GM23338 (cell line): Measurements from ENCODE around the gene KDM4B. TPM values are rescaled to one million over a fixed set of nuclear protein-coding genes. Genes with fewer than 3 reads are reported as not detected.

Source experiments
- ATAC-seq: fragments of 200-7000 bp; cut with Tn5 transposase; 3 replicates; pipeline ENCODE4 v1.9.1; 2020
- DNase-seq: peaks from one replicate; pipeline ENCODE4 v3.0.0-alpha.2; 2015; ENCODE audit warnings: low spot score
- H2AFZ ChIP-seq: fragments of 200-600 bp; sonication (generic); 2 replicates; pipeline ENCODE4 v1.8.0; 2016; ENCODE audit warnings: antibody characterized with exemption, mild to moderate bottlenecking, moderate library complexity
- H3F3A ChIP-seq: fragments of 200-600 bp; sonication (generic); replicated peaks from 2 replicates; pipeline ENCODE4 v1.8.0; 2017; ENCODE audit warnings: antibody characterized with exemption, mixed run types, low read depth
- H3K27ac ChIP-seq: fragments of 200-600 bp; sonication (generic); 2 replicates; pipeline ENCODE4 v1.6.1; 2016; ENCODE audit warnings: low read depth
- H3K27me3 ChIP-seq: fragments of 200-600 bp; sonication (generic); 2 replicates; pipeline ENCODE4 v1.8.0; 2016; ENCODE audit warnings: mild to moderate bottlenecking, mixed run types, moderate library complexity; ENCODE audit not compliant: insufficient read depth
- H3K36me3 ChIP-seq: fragments of 200-600 bp; sonication (generic); 2 replicates; pipeline ENCODE4 v1.8.0; 2016; ENCODE audit warnings: mild to moderate bottlenecking; ENCODE audit not compliant: insufficient read depth
- H3K4me1 ChIP-seq: fragments of 200-600 bp; sonication (generic); 2 replicates; pipeline ENCODE4 v1.8.0; 2016; ENCODE audit warnings: mild to moderate bottlenecking, moderate library complexity; ENCODE audit not compliant: insufficient read depth
- H3K4me2 ChIP-seq: fragments of 200-600 bp; sonication (generic); 2 replicates; pipeline ENCODE4 v1.7.1; 2017; ENCODE audit warnings: mixed run types
- H3K4me3 ChIP-seq: fragments of 200-600 bp; sonication (generic); 2 replicates; pipeline ENCODE4 v1.6.1; 2016; ENCODE audit warnings: mixed run types
- H3K79me2 ChIP-seq: fragments of 200-600 bp; sonication (generic); replicated peaks from 2 replicates; pipeline ENCODE4 v1.8.0; 2017; ENCODE audit warnings: mild to moderate bottlenecking; ENCODE audit not compliant: insufficient read depth
- H3K9me2 ChIP-seq: fragments of 200-600 bp; sonication (generic); 2 replicates; pipeline ENCODE4 v1.8.0; 2017; ENCODE audit not compliant: insufficient read depth
- H4K20me1 ChIP-seq: fragments of 200-600 bp; sonication (generic); replicated peaks from 2 replicates; pipeline ENCODE4 v1.8.0; 2017; ENCODE audit warnings: mild to moderate bottlenecking; ENCODE audit not compliant: insufficient read depth
- H3K27ac Mint-ChIP-seq: 2 replicates; pipeline ENCODE4 v1.8.0; 2020; ENCODE audit warnings: inconsistent platforms, mild to moderate bottlenecking, moderate library complexity, mixed read lengths
- H3K27me3 Mint-ChIP-seq: 3 replicates; pipeline ENCODE4 v1.8.0; 2022; ENCODE audit warnings: low read depth, mild to moderate bottlenecking, moderate library complexity, mixed read lengths, inconsistent platforms; ENCODE audit not compliant: insufficient read depth, poor library complexity
- H3K36me3 Mint-ChIP-seq: 3 replicates; pipeline ENCODE4 v1.8.0; 2021; ENCODE audit warnings: low read depth, mild to moderate bottlenecking, inconsistent platforms, moderate library complexity, mixed read lengths
- H3K4me1 Mint-ChIP-seq: 3 replicates; pipeline ENCODE4 v1.8.0; 2020; ENCODE audit warnings: mild to moderate bottlenecking, inconsistent platforms, mixed read lengths
- H3K4me3 Mint-ChIP-seq: 3 replicates; pipeline ENCODE4 v1.8.0; 2021; ENCODE audit warnings: moderate library complexity, mild to moderate bottlenecking, inconsistent platforms, mixed read lengths
- H3K9me3 Mint-ChIP-seq: 3 replicates; pipeline ENCODE4 v1.8.0; 2020; ENCODE audit warnings: moderate library complexity, mild to moderate bottlenecking, inconsistent platforms, mixed read lengths
- CREB1 ChIP-seq: fragments of 250-450 bp; sonication (Bioruptor Pico); IDR thresholded peaks from 2 replicates; pipeline ENCODE4 v1.5.0; 2020; ENCODE audit warnings: low read depth, mild to moderate bottlenecking, moderate library complexity
- CTCF ChIP-seq, 2 experiments: fragments of 200-600 bp in 1 of 2; sonication (generic) in 1 of 2; conservative IDR thresholded peaks; 2 replicates each; pipeline versions ENCODE4 v1.5.1 to v1.6.1; 2016 to 2017; ENCODE audit warnings: antibody characterized with exemption in 2 of 2, low read depth in 2 of 2, mild to moderate bottlenecking in 2 of 2, moderate library complexity in 1 of 2
- ETS1 ChIP-seq: IDR thresholded peaks from 2 replicates; pipeline ENCODE4 v1.6.1; 2016; ENCODE audit warnings: antibody characterized with exemption
- EZH2 ChIP-seq: fragments of 200-600 bp; sonication (generic); IDR thresholded peaks from one replicate; pipeline ENCODE4 v1.8.0; 2017; ENCODE audit warnings: antibody characterized with exemption, mild to moderate bottlenecking, low read depth; ENCODE audit not compliant: unreplicated experiment
- EZH2phosphoT487 ChIP-seq: fragments of 200-600 bp; sonication (generic); IDR thresholded peaks from one replicate; pipeline ENCODE4 v1.8.1; 2018; ENCODE audit warnings: antibody characterized with exemption; ENCODE audit not compliant: unreplicated experiment
- JUNB ChIP-seq: IDR thresholded peaks from one replicate; pipeline ENCODE4 v1.6.1; 2016; ENCODE audit warnings: antibody characterized with exemption; ENCODE audit not compliant: unreplicated experiment
- NANOG ChIP-seq: IDR thresholded peaks from 2 replicates; pipeline ENCODE4 v1.6.1; 2016; ENCODE audit warnings: antibody characterized with exemption, borderline replicate concordance
- REST ChIP-seq: IDR thresholded peaks from one replicate; pipeline ENCODE4 v1.6.1; 2018; ENCODE audit warnings: antibody characterized with exemption; ENCODE audit not compliant: unreplicated experiment
- ZNF331 ChIP-seq: fragments of 250-450 bp; sonication (Bioruptor Pico); IDR thresholded peaks from 2 replicates; pipeline ENCODE4 v1.5.0; 2020; ENCODE audit warnings: low read depth, mild to moderate bottlenecking, moderate library complexity
- polyA plus RNA-seq: library from polyadenylated mRNA; unstranded; fragments of >200 nt; fragmentation: Nextera tagmentation; extraction: Ambion mirVana; gene quantifications from 2 replicates; pipeline ENCODE4 v1.2.1, GENCODE V29; 2016
- total RNA-seq: library from RNA; depleted of rRNA; stranded (reverse); fragments of >200 nt; shearing (Covaris generic); gene quantifications from 2 replicates; pipeline ENCODE4 v1.2.3, GENCODE V29; 2014

The KDM4B gene
- total and polyA plus RNA-seq, 2 experiments from 2014 or later, result 9.1 to 27.6 TPM

- peak overlapping the region; percentile 93; the same call in 1 of the 2 replicates for H3K27ac Mint-ChIP-seq
- H3K9me3 Mint-ChIP-seq, result no peaks in the 10 kb centered on the region; the same call in 2 of the 3 replicates
- peak overlapping the region; percentile 66 for H3K4me2 ChIP-seq
These were observed 1.0 kb upstream of the KDM4B start for GRCh38 chr19:4967738-4968461.

More at GRCh38 chr19:4967738-4968461, 1.0 kb upstream of the KDM4B start:
- DNase-seq (no peak), ATAC-seq (no peak)
- no peaks in the 10 kb centered on the region for H3K9me2 ChIP-seq
- peaks cover 23% of the 10 kb centered on the region for H4K20me1 ChIP-seq
- H3K27me3 ChIP-seq, result no peaks in the 10 kb centered on the region
- H3K36me3 ChIP-seq, result no peaks in the 10 kb centered on the region
- Mint-ChIP-seq H3K27me3 (peaks cover 30% of the 10 kb centered on the region), H3K36me3 (peaks cover 19% of the 10 kb centered on the region), H3K4me1 (peaks cover 24% of the 10 kb centered on the region), H3K4me3 (peak overlapping the region; percentile 76)
- H2AFZ ChIP-seq, result peak overlapping the region; percentile 92
- peaks cover 31% of the 10 kb centered on the region for H3K79me2 ChIP-seq
- H3K4me3 ChIP-seq, result peak overlapping the region; percentile 50
- peaks cover 21% of the 10 kb centered on the region for H3K4me1 ChIP-seq
- H3F3A ChIP-seq, result 0 out of 2 replicates have a peak, but pooled peaks cover 3% of the 10 kb centered on the region
- no peak overlapping the region for H3K27ac ChIP-seq
- no peak for TF ChIP-seq CREB1 (CRISPR knock-in tag)
- no peak for TF ChIP-seq EZH2phosphoT487
- TF ChIP-seq ETS1, result no peak
- TF ChIP-seq ZNF331 (CRISPR knock-in tag), result no peak
- no peak for TF ChIP-seq JUNB
- no peak for TF ChIP-seq NANOG
- TF ChIP-seq CTCF (conservative IDR thresholded peaks at IDR 0.05; ENCODE audit: low read depth in 2 of 2), result no peak
- no peak for TF ChIP-seq REST
- TF ChIP-seq EZH2, result no peak
